Measurements from ENCODE around the gene GRK1. TPM values are rescaled to one million over a fixed set of nuclear protein-coding genes. Genes with fewer than 3 reads are reported as not detected.

The GRK1 gene
- total RNA-seq, 1 donor from 2014 or later = 1.1 TPM

- no peaks in the 10 kb centered on the region for H3K4me1 Mint-ChIP-seq (ENCODE audit: low read depth)
Observed at GRCh38 chr13:113784645-113785024, 117.6 kb downstream of the GRK1 start.

GRCh38 chr13:113785051-113786010, 118.3 kb downstream of the GRK1 start:
- no peaks in the 10 kb centered on the region for H3K36me3 Mint-ChIP-seq (ENCODE audit: insufficient read depth)
- no peak overlapping the region for H3K4me3 Mint-ChIP-seq (ENCODE audit: low read depth)
- no peak for DNase-seq (ENCODE audit: low spot score, unreplicated experiment)
- no peaks in the 10 kb centered on the region for H3K4me1 Mint-ChIP-seq (ENCODE audit: low read depth)
- no peak for TF ChIP-seq CTCF (IDR thresholded peaks at IDR 0.05; ENCODE audit: unreplicated experiment)
- H3K9me3 Mint-ChIP-seq (ENCODE audit: low read depth) = no peaks in the 10 kb centered on the region
- H3K27me3 Mint-ChIP-seq = peaks cover 19% of the 10 kb centered on the region
- H3K27ac Mint-ChIP-seq = no peak overlapping the region

More at GRCh38 chr13:113784645-113785024, 117.6 kb downstream of the GRK1 start:
- H3K9me3 Mint-ChIP-seq (ENCODE audit: low read depth) = no peaks in the 10 kb centered on the region
- no peak for DNase-seq (ENCODE audit: low spot score, unreplicated experiment)
- H3K36me3 Mint-ChIP-seq (ENCODE audit: insufficient read depth) = no peaks in the 10 kb centered on the region
- H3K27me3 Mint-ChIP-seq = peaks cover 19% of the 10 kb centered on the region
- H3K27ac Mint-ChIP-seq = no peak overlapping the region
- no peak overlapping the region for H3K4me3 Mint-ChIP-seq (ENCODE audit: low read depth)
- no peak for TF ChIP-seq CTCF (IDR thresholded peaks at IDR 0.05; ENCODE audit: unreplicated experiment)

GRCh38 chr13:113786262-113786841, 119.3 kb downstream of the GRK1 start:
- Mint-ChIP-seq H3K4me3 (ENCODE audit: low read depth) (no peak overlapping the region), H3K36me3 (ENCODE audit: insufficient read depth) (no peaks in the 10 kb centered on the region), H3K27me3 (peaks cover 19% of the 10 kb centered on the region), H3K27ac (no peak overlapping the region), H3K9me3 (ENCODE audit: low read depth) (no peaks in the 10 kb centered on the region), H3K4me1 (ENCODE audit: low read depth) (no peaks in the 10 kb centered on the region)
- no peak for DNase-seq (ENCODE audit: low spot score, unreplicated experiment)
- no peak for TF ChIP-seq CTCF (IDR thresholded peaks at IDR 0.05; ENCODE audit: unreplicated experiment)

Other genes starting within 250 kb of the GRK1 start
- 5.2 and 6.8 TPM in 2 replicates for gene ADPRHL1, start 213.7 kb upstream of the GRK1 start, total RNA-seq
- 44.9 and 51.2 TPM in 2 replicates for gene DCUN1D2, start 176.5 kb upstream of the GRK1 start, total RNA-seq
- gene TFDP1, start 82.5 kb upstream of the GRK1 start, total RNA-seq = 58.2 and 63.9 TPM in 2 replicates
- gene ATP4B, start 9.0 kb upstream of the GRK1 start, total RNA-seq = not detected in 2 replicates
- 0.91 and 1.5 TPM in 2 replicates for gene TMEM255B, start 92.0 kb downstream of the GRK1 start, total RNA-seq
- 11.5 and 13.8 TPM in 2 replicates for gene GAS6, start 196.9 kb downstream of the GRK1 start, total RNA-seq

All from progenitor cell of endocrine pancreas (in vitro differentiated cells).